Retina (tissue), 1 donor: ENCODE results near the gene ATF6B.
A peak's percentile ranks its signal among the peaks of the same experiment; 100 is the strongest.

ENCODE experiments used
- DNase-seq: peaks from one replicate; pipeline ENCODE4 v3.0.0-alpha.2; 2016

Gene ATF6B

GRCh38 chr6:32127717-32128592 lies at the start of gene ATF6B:
ATF6B (minus strand) TSS chr6:32128246; CDS start chr6:32128207, 39 bp downstream.
- peak; percentile 88 for DNase-seq

GRCh38 chr6:32177183-32177787 lies 49.2 kb upstream of the ATF6B start:
- no peak for DNase-seq

GRCh38 chr6:32176476-32177182 lies 48.6 kb upstream of the ATF6B start:
- DNase-seq: peak; percentile 34

GRCh38 chr6:32175711-32176475 lies 47.8 kb upstream of the ATF6B start, which contains the start of gene AGPAT1:
AGPAT1 (minus strand) TSS chr6:32176084; CDS start chr6:32171496, 4,588 bp downstream.
- DNase-seq: peak; percentile 97

- DNase-seq: no peak
Observed at GRCh38 chr6:32175322-32175710, 47.3 kb upstream of the ATF6B start.

- no peak for DNase-seq
Observed at GRCh38 chr6:32174416-32174815, 46.4 kb upstream of the ATF6B start.

- no peak for DNase-seq
Observed at GRCh38 chr6:32173051-32173727, 45.1 kb upstream of the ATF6B start.

GRCh38 chr6:32171234-32171633 lies 43.2 kb upstream of the ATF6B start:
- no peak for DNase-seq

- no peak for DNase-seq
Observed at GRCh38 chr6:32170294-32170693, 42.2 kb upstream of the ATF6B start.

- DNase-seq: no peak
Observed at GRCh38 chr6:32168807-32169591, 41.0 kb upstream of the ATF6B start.

GRCh38 chr6:32168350-32168749 lies 40.3 kb upstream of the ATF6B start:
- no peak for DNase-seq

- DNase-seq: no peak
Observed at GRCh38 chr6:32167761-32168262, 39.8 kb upstream of the ATF6B start.

GRCh38 chr6:32167154-32167760 lies 39.2 kb upstream of the ATF6B start:
- DNase-seq: no peak

- DNase-seq: no peak
Observed at GRCh38 chr6:32166411-32167061, 38.5 kb upstream of the ATF6B start.

- no peak for DNase-seq
Observed at GRCh38 chr6:32164295-32164694, 36.2 kb upstream of the ATF6B start, which contains the start of gene EGFL8. EGFL8 (plus strand) TSS chr6:32164595; CDS start chr6:32166166, 1,571 bp downstream.

- no peak for DNase-seq
Observed at GRCh38 chr6:32163559-32164258, 35.7 kb upstream of the ATF6B start.

- no peak for DNase-seq
Observed at GRCh38 chr6:32158052-32158451, 30.0 kb upstream of the ATF6B start.

GRCh38 chr6:32156891-32157290 lies 28.8 kb upstream of the ATF6B start:
- DNase-seq: no peak

- DNase-seq: no peak
Observed at GRCh38 chr6:32154514-32155161, 26.6 kb upstream of the ATF6B start.
